ENCODE measurements around the gene PPP1R9B.
A peak's percentile ranks its signal among the peaks of the same experiment; 100 is the strongest.

PPP1R9B gene

DNA sequence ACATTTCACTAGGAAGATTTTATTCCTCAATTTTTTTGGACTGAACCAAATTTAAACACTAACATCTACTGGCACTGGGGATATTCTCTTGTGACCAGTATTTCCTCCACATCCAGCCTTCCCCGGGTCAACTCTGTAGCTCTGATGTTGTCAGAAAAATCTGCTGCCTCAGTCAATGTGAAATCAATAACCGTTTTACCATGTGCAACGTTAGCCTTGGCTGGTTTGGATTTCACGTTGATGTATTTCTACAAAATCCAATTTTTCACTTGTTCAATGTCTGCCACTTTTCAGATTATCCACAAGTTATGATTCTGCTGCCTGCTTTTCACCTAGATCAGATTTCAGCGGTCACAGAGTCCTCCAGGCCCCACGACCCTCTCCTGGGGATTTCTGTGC is 22.5 kb upstream of the PPP1R9B start:
- no peak for DNase-seq

GRCh38 chr17:50172130-50172529 is 21.7 kb upstream of the PPP1R9B start:
- no peak for DNase-seq

GRCh38 chr17:50171371-50172071 is 21.0 kb upstream of the PPP1R9B start:
- no peak for DNase-seq

DNA sequence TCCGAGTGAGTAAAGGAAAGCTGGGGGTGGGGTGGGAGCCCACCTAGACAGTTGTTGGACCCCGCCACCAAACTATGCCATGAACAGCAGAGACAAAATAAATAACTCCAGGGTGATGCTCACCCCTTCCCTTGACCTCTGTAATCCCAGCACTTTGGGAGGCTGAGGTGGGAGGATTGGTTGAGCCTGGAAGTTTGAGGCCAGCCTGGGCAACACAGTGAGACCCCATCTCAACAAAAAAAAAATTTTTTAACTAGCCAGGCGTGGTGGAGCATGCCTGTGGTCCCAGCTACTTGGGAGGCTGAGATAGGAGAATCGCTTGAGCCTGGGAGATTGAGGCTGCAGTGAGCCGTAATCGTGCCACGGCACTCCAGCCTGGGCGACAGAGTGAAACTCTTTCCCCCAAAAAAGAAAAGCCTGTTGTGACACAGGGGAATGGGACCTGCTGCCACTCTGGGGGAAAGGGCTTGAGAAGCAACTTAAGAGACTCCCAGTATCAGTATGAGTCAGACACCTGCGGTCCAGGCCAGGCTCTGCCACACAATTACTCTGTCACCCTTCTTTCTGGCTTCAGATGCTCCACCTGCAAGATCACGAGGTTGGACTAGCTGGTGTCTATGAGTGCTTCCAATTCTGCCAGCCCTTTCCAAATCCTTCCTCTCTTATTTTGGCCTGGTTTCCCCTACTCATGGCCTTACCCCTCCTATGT is 20.3 kb upstream of the PPP1R9B start:
- no peak for DNase-seq

DNA sequence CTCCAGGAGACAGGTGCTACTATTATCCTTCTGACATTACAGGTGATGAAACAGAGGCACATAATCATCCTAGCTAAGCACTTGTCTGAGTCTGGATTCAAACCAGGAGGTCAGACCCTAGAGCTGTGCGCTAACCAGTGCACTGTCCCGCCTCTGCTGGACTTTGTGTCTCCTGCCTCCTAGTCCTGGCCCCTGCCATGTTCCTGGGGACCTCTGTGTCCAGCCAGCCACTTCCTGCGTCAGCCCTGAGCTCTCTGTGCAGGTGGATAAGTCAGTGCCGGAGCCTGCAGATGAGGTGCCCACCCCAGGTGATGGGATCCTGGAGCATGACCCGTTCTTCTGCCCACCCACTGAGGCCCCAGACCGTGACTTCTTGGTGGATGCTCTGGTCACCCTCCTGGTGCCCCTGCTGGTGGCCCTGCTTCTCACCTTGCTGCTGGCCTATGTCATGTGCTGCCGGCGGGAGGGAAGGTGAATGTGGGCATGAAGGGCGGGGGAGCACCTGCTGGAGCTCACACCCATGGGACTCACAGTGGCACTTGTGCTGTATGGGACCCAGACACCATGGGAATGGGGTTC is 19.5 kb upstream of the PPP1R9B start:
- no peak for DNase-seq

DNA sequence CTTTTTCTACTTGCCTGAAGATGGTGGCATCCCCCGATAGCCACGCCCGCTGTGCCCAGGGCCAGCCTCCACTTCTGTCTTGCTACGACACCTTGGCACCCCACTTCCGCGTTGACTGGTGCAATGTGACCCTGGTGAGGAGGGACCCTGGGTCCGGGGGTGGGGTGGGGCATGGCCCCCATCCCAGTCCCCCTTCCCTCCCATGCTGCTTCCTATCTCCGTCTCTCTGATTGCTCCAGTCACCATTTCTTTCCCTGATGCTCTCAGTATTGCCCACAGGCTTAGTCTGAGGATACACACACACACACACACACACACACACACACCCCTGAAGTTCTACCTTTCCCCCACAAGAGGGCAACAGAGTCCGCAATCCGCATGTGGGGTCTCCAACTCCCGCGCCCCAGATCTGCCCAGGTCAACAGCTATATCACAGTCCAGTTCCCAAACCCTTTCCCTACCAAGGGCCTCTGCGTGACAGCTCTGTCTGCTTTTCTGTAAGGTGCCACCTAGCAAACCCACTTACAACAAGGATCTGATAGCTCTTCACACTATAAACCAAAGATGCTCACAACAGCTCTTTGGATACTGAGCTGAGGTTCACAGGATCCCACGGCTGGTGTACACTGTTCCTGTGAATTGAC is 18.8 kb upstream of the PPP1R9B start:
- DNase-seq, result peak; percentile 70

DNA sequence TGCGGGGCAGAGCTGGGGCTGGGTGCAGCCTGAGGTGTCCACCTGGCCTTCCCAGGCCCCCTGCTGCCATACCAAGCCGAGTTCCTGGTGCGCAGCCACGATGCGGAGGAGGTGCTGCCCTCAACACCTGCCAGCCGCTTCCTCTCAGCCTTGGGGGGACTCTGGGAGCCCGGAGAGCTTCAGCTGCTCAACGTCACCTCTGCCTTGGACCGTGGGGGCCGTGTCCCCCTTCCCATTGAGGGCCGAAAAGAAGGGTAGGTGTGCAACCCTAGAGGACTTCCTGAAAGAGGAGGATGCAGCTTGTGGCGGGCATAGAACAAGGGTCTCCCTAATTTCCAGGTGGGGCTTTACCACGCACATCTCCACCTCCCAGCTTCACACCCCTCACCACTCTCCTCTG is 17.8 kb upstream of the PPP1R9B start:
- DNase-seq, result no peak

GRCh38 chr17:50167371-50167770 is 16.9 kb upstream of the PPP1R9B start:
- no peak for DNase-seq

DNA sequence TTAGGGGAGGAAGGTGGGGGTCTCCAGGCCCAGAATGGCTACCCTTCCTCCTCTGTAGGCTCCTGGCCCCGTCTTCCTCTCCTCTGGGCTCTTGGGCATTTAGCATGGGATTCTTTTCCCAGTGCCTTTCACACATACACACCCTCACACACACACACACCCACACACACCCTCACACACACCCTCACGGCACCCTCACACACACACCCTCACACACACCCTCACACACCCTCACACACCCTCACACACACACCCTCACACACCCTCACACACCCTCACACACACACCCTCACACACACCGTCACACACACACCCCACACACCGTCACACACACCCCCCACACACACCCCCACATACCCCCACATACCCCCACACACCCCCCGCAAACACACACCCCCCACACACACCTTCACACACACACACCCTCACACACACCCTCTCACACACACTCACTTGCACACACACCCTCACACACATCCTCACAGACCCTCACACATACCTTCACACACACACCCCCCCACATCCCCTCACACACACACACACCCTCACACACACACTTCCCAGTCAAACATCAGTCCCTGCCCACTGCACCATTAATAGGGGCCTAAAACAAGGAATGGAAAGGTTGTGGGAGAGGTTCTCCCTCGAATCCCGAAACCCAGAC is 16.2 kb upstream of the PPP1R9B start:
- DNase-seq, result no peak

DNA sequence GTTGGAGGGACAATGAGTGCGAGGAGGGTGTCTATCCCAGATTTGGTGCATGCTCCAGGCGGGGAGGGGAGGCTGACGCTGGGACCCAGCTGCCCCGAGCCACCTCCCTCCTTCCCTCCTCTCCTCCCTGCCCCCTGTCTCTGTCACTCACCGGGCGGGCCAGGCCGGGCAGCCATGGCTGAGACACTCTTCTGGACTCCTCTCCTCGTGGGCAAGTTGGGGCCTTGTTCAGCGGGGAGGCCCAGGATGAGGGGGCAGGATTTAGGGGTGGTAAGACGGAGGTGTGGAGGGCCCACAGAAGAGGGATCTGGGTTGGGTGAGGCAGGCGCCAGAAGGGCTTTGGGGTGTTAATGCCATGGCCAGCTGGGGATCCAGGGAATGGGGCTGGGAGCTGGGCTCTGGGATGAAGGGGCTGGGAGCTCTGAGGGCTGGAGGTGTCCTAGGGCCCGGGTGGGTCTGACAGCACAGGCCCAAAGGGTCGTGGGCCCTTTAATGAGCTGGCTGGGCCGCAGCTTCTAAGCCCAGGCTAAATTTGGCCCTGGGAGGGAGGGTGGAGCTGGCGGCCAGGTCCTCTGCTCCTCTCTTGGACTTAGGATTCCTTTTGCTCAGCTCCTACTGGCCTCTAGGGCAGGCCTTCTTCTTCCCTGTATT is 15.5 kb upstream of the PPP1R9B start, which contains the start of gene SGCA:
SGCA (plus strand) TSS at position 139 of the 651 bp plus-strand sequence; CDS start at position 175, 36 bp downstream.
- no peak for DNase-seq

- DNase-seq, result no peak
Observed at GRCh38 chr17:50165466-50165865, 15.0 kb upstream of the PPP1R9B start.

- no peak for DNase-seq
Observed at GRCh38 chr17:50165066-50165465, 14.6 kb upstream of the PPP1R9B start.

DNA sequence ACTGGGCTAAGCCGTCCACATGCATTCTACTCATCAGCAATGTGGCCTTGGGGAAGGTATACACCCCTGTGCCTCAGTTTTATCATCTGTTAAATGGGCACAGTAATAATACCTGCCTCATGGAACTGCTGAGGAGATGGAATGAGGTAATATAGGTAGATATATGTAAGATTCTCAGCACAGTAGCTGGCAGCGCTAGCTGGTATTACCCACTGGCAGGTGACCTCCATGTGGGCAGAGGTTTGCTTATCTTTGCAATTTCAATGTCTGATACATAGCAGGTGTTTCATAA is 14.2 kb upstream of the PPP1R9B start:
- no peak for DNase-seq

DNA sequence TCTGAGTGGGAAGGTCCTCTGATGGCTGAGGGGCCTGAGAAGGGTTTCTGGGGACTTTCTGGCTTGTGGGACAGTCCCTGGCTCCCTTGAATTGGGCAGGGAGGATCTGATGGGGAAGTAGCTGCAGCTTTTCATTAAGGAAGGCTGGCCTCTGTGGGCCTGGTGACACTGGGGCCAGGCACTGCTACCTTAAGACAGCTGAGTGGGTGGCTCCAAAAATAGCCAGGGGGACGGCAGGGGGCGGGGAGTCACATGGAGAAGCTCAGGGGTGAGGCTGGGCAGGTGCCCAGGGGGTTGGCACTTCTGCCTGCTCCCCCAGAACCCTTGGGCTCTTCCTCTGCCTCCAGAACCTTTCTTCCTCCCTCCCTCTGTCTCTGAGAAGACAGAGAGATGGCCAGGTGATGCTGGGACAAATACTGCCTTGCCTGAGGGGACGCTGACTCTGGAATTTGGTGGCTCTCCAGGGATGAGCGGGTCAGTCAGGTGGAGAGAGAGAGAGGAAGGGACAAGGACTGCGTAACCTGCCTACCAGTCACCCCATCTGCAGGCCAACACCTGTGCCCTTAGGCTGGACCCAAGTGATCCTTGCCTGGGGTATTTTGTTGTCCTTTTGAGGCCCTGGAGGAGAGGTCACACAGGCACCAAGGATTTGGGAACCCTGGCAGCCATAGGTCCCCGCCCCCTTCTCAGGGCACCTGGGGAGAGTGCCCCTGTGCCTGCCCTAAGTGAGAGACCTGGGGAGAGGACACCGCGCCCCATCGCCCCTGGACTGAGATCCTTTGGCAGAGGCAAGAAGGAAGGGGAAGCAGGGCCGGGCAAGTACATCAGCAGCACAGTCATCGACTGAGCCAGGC is 13.6 kb upstream of the PPP1R9B start:
- DNase-seq, result no peak

GRCh38 chr17:50162466-50163254 is 12.2 kb upstream of the PPP1R9B start:
- DNase-seq, result no peak

DNA sequence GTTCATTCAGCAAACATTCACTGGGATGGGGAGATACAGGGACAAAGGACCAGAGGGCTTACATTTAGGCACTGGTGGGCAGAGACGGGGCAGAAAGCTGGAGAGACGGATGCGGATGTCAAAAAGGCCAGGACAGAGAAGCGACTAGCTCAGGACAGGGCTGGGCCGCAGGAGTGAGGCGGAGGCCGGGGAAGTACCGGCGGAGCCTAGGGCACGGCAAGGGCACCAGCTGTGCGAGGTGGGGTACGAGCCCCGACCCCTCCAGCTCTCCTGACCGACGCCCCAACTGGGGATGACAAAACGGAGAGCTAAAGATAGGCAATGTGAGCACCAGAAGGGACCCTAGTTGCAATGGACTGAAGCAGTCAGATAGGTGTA is 11.4 kb upstream of the PPP1R9B start:
- DNase-seq, result no peak

GRCh38 chr17:50161023-50161910 is 10.8 kb upstream of the PPP1R9B start:
- peak; percentile 97 for DNase-seq

DNA sequence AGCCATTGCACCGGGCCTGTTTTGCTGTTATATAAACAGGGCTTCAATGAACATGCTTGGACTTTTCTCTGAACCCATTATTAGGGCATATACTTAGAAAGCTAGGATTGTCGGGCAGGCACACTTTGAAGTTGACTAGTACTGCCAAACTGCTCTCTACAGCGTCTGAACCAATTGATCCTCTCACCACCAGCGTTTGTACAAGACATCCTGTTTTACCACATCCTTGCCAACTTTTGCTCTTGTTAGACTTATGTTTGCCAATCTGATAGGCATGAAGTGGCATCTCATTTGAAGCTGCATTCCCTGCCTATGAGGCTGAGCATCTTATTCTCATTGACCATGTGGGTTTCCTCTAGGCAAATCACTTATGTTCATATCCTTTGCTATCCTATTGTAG is 7.4 kb upstream of the PPP1R9B start:
- no peak for DNase-seq

DNA sequence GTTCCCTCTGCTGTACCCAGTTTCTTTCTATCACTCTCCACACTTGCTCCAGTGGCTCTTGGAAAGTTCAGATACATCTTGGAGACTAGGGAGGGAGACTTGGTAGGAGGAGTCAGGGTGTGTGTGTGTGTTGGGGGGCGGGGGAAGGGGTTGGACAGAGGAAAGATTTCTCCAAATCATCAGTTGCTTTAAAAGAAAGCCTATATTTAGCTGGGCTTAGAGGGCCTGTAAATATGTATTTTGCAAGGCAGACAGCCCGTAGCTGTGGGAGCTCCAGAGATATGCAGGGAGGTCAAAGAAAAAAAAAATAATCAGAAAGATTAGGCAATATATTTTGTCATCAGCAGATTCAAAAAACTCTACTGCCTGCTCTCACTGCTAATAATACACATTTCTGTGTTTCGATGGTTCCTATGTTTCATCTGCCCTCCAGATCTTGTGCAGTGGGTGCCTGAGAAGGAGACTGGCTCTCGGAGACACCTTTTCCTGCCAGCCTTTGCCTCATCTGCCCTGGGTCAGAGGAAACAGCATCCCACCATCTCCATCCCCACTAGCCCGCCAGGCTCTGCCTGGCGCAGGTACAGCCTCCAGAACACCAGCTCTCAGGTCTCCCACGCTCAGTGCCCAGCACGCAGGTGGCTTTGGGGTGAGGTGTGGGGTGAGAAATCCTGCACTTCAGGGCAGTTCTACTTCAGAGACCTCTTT is 4.8 kb upstream of the PPP1R9B start:
- no peak for DNase-seq
